Measurements from ENCODE around the gene SORBS1. TPM values are rescaled to one million over a fixed set of nuclear protein-coding genes. Genes with fewer than 3 reads are reported as not detected.

SORBS1 gene
- total RNA-seq, 2 experiments from 2014 or later, result 0.24 to 0.47 TPM

DNA sequence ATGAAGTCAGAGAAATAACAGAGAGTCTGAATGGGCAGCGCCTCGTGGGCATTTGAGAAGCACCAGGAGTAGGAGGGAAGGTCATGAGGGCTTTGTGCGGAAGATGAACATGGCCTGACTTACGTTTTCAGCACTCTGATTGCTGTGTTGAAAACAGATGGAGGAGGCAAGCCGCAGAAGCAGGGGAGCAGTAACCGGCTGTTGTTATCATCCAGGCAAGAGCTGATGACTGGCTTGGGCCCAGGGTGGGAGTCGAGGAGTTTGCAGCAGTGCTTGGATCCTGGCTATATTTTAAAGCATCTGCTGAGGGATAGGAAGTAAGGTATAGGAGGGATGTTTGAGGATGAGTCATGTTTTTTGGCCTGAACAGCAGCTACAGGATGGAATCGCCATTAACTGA, 257.6 kb downstream of the SORBS1 start:
- H3K4me1 Mint-ChIP-seq (ENCODE audit: low read depth), result peaks cover 2% of the 10 kb centered on the region
- H3K9me3 Mint-ChIP-seq (ENCODE audit: insufficient read depth), result no peaks in the 10 kb centered on the region
- POLR2A ChIA-PET, result no interaction called here
- no peak overlapping the region for H3K4me3 Mint-ChIP-seq
- DNase-seq (no peak), ATAC-seq (no peak)
- H3K27me3 Mint-ChIP-seq (ENCODE audit: low read depth), result peaks cover 5% of the 10 kb centered on the region
- H3K36me3 Mint-ChIP-seq (ENCODE audit: low read depth), result no peaks in the 10 kb centered on the region
- CTCF ChIA-PET, result no interaction called here
- H3K27ac Mint-ChIP-seq, result no peak overlapping the region

GRCh38 chr10:95300022-95300539, 261.1 kb downstream of the SORBS1 start:
- ATAC-seq, result no peak
- H3K4me3 Mint-ChIP-seq, result no peak overlapping the region
- no peaks in the 10 kb centered on the region for H3K27me3 Mint-ChIP-seq (ENCODE audit: low read depth)
- no peaks in the 10 kb centered on the region for H3K36me3 Mint-ChIP-seq (ENCODE audit: low read depth)
- CTCF ChIA-PET, result interaction anchor here (1.2 kb wide), 1 partner anchor 54 kb away, joined by 3 read pairs; no protein-coding TSS in a partner anchor
- peaks cover 10% of the 10 kb centered on the region for H3K4me1 Mint-ChIP-seq (ENCODE audit: low read depth)
- H3K27ac Mint-ChIP-seq, result no peak overlapping the region
- no peaks in the 10 kb centered on the region for H3K9me3 Mint-ChIP-seq (ENCODE audit: insufficient read depth)
- POLR2A ChIA-PET, result no interaction called here
- DNase-seq, result no peak

DNA sequence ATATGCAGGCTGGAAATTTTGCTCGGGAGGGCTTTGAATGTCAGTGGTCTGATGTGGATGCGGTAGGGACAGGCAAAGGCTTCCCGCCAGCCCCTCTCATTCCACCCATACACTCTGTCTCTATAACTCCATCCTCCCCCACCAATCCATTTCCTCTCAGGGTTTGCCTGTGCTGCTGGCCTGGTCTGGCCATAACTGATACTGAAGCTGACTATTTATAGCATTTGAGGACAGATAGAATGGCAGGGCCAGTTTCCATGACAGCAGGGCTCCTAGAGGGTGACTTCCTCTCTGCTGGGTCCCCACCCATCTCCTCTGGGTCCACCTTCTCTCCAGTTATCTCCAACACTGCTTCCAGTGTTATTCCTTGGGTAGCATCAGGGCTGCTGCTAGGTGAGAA, 263.8 kb downstream of the SORBS1 start:
- DNase-seq (no peak), ATAC-seq (no peak)
- POLR2A ChIA-PET, result no interaction called here
- H3K4me3 Mint-ChIP-seq, result no peak overlapping the region
- peaks cover 15% of the 10 kb centered on the region for H3K27me3 Mint-ChIP-seq (ENCODE audit: low read depth)
- no peaks in the 10 kb centered on the region for H3K9me3 Mint-ChIP-seq (ENCODE audit: insufficient read depth)
- H3K4me1 Mint-ChIP-seq (ENCODE audit: low read depth), result peaks cover 20% of the 10 kb centered on the region
- no peaks in the 10 kb centered on the region for H3K36me3 Mint-ChIP-seq (ENCODE audit: low read depth)
- no peak overlapping the region for H3K27ac Mint-ChIP-seq
- CTCF ChIA-PET, result no interaction called here

- ChIA-PET POLR2A (no interaction called here), CTCF (no interaction called here)
- Mint-ChIP-seq H3K4me3 (no peak overlapping the region), H3K27ac (no peak overlapping the region), H3K27me3 (ENCODE audit: low read depth) (peaks cover 18% of the 10 kb centered on the region), H3K36me3 (ENCODE audit: low read depth) (no peaks in the 10 kb centered on the region), H3K9me3 (ENCODE audit: insufficient read depth) (no peaks in the 10 kb centered on the region), H3K4me1 (ENCODE audit: low read depth) (peaks cover 22% of the 10 kb centered on the region)
- ATAC-seq, result no peak
- no peak for DNase-seq
These were observed 264.4 kb downstream of the SORBS1 start for GRCh38 chr10:95296764-95297163.

GRCh38 chr10:95295031-95295755, 266.0 kb downstream of the SORBS1 start:
- DNase-seq (peak; percentile 83), ATAC-seq (peak; percentile 85)
- Mint-ChIP-seq H3K27ac (peak overlapping the region; percentile 86), H3K4me1 (ENCODE audit: low read depth) (peaks cover 29% of the 10 kb centered on the region), H3K9me3 (ENCODE audit: insufficient read depth) (no peaks in the 10 kb centered on the region), H3K36me3 (ENCODE audit: low read depth) (no peaks in the 10 kb centered on the region), H3K4me3 (peak overlapping the region; percentile 69), H3K27me3 (ENCODE audit: low read depth) (peaks cover 26% of the 10 kb centered on the region)
- ChIA-PET CTCF (interaction anchor here (0.9 to 1.8 kb wide), 5 partner anchors 23 to 135 kb away, joined by 3 to 12 read pairs (median 3); no protein-coding TSS in a partner anchor), POLR2A (interaction anchor here (0.6 kb wide), 1 partner anchor 19 kb away, joined by 3 read pairs; no protein-coding TSS in a partner anchor)

DNA sequence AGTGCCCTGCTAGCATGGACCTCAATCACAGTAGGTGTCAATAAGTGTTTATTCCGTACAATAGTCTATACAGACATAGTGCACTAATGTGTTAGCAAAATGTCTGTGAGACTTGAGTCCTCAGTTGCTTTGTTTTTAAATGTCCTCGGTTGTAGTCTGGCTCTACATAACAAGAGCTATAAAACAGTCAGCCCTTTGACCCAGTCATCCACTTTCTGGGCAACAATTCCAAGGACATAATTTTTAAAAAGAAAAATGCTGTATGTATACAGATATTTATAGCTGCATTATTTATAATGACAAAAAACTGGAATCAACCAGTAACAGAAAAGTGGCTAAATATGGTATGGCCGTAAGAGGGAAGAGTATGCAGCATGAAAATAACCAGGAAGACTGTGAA, 267.5 kb downstream of the SORBS1 start:
- peaks cover 33% of the 10 kb centered on the region for H3K4me1 Mint-ChIP-seq (ENCODE audit: low read depth)
- H3K9me3 Mint-ChIP-seq (ENCODE audit: insufficient read depth), result no peaks in the 10 kb centered on the region
- ATAC-seq (no peak), DNase-seq (no peak)
- H3K36me3 Mint-ChIP-seq (ENCODE audit: low read depth), result no peaks in the 10 kb centered on the region
- no peak overlapping the region for H3K27ac Mint-ChIP-seq
- no peak overlapping the region for H3K4me3 Mint-ChIP-seq
- H3K27me3 Mint-ChIP-seq (ENCODE audit: low read depth), result peaks cover 39% of the 10 kb centered on the region
- CTCF ChIA-PET, result interaction anchor here (1.0 kb wide), 1 partner anchor 69 kb away, joined by 4 read pairs; no protein-coding TSS in a partner anchor
- POLR2A ChIA-PET, result no interaction called here

DNA sequence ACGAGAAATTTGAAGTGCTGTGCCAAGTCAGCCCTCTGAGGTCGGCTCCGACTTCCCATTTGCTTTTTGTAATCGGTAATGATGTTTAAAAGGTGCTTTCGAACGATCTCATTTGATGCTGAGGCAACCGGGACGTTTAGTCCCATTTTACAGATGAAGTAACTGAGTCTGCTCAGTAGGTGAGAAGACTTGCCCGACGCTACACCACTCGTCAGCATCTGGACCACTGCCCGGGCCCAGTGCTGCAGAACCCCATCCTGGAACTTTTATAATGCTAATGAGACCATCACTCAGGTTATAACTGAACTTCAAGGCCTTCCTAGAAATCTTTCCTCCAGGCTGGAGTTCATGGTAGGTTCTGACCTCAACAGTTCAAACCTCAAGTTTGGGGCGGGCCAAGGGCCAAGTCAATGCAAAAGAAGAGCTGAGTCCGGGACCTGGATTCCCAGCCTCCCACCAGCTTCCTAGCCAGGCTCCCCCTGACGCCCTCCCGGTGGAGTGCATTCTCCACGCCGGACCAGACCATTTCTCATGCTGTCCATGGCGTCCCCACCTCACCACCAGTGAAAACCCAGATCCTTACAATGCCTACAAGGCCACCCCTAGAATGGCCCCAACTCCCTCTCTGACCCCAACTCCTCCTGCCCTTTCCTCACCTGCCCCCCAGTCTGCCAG, 269.7 kb downstream of the SORBS1 start:
- Mint-ChIP-seq H3K4me3 (peak overlapping the region; percentile 57), H3K36me3 (ENCODE audit: low read depth) (no peaks in the 10 kb centered on the region), H3K27me3 (ENCODE audit: low read depth) (peaks cover 55% of the 10 kb centered on the region), H3K27ac (no peak overlapping the region), H3K4me1 (ENCODE audit: low read depth) (peaks cover 33% of the 10 kb centered on the region), H3K9me3 (ENCODE audit: insufficient read depth) (no peaks in the 10 kb centered on the region)
- DNase-seq (no peak), ATAC-seq (no peak)
- ChIA-PET CTCF (interaction anchor here (1.4 kb wide), 1 partner anchor 48 kb away, joined by 4 read pairs; no protein-coding TSS in a partner anchor), POLR2A (no interaction called here)

DNA sequence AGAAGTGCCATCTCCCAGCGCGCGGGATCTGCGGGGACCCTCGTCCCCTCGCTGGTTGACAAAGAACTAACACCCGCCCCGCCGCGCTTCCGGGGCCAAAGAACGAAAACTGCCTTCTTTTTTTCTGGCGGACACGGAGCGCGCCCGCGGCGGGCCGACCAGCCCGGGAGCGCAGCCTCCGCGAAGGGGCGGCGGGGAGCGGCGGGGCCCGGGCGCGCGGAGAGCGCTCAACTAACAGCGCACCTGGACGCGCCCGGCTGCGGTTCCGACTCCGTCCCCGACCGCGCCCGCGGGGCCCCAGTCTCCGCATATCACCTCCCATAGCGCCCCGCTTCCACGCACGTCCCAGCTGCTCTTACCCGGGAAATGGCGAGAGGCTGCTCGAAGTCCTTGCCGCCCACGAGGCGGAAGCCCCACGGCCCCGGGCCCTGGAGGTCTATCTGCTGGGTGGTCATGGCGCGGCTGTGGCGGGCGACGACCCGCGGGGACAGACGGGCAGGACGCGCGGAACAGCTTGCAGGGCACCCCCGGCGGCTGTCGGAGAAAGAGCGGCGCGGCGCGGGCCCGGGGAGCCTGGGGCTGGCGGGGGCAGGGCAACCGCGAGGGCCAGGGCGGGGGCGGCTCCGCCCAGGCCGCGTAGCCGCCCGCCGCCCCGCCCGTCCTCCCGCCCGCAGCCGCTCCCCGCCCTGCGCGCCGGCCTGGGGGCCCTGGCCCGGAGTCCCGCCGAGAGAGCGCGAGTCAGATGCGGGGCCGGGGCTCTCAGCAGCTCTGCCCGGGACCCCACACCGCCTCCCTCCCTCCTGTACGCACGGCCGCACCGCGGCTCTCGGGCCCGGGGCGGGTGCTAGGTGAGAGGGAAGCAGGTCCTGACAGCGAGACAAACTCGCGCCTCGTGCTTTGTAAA, 270.5 kb downstream of the SORBS1 start, which contains the start of gene PDLIM1:
TSS of gene PDLIM1 (minus strand) at position 543 of the 904 bp plus-strand sequence. CDS start at position 455, 88 bp downstream.
- Mint-ChIP-seq H3K27me3 (ENCODE audit: low read depth) (peaks cover 55% of the 10 kb centered on the region), H3K36me3 (ENCODE audit: low read depth) (no peaks in the 10 kb centered on the region), H3K4me1 (ENCODE audit: low read depth) (peaks cover 29% of the 10 kb centered on the region), H3K4me3 (peak within 1 kb of the TSS; percentile 73), H3K27ac (no peak within 1 kb of the TSS), H3K9me3 (ENCODE audit: insufficient read depth) (no peaks in the 10 kb centered on the region)
- POLR2A ChIA-PET, result no interaction called here
- CTCF ChIA-PET, result interaction anchor here (1.4 kb wide), 1 partner anchor 48 kb away, joined by 4 read pairs; no protein-coding TSS in a partner anchor
- ATAC-seq (peak; percentile 70), DNase-seq (peak; percentile 58)

GRCh38 chr10:95289921-95290421, 271.2 kb downstream of the SORBS1 start:
- Mint-ChIP-seq H3K4me3 (peak overlapping the region; percentile 73), H3K9me3 (ENCODE audit: insufficient read depth) (no peaks in the 10 kb centered on the region), H3K27ac (no peak overlapping the region), H3K27me3 (ENCODE audit: low read depth) (peaks cover 58% of the 10 kb centered on the region), H3K36me3 (ENCODE audit: low read depth) (no peaks in the 10 kb centered on the region), H3K4me1 (ENCODE audit: low read depth) (peaks cover 22% of the 10 kb centered on the region)
- CTCF ChIA-PET, result interaction anchor here (1.4 kb wide), 1 partner anchor 47 kb away, joined by 4 read pairs; no protein-coding TSS in a partner anchor
- no peak for DNase-seq
- no peak for ATAC-seq
- POLR2A ChIA-PET, result no interaction called here

- Mint-ChIP-seq H3K36me3 (ENCODE audit: low read depth) (no peaks in the 10 kb centered on the region), H3K4me3 (peak overlapping the region; percentile 73), H3K27ac (no peak overlapping the region), H3K9me3 (ENCODE audit: insufficient read depth) (no peaks in the 10 kb centered on the region), H3K4me1 (ENCODE audit: low read depth) (peaks cover 15% of the 10 kb centered on the region), H3K27me3 (ENCODE audit: low read depth) (peaks cover 60% of the 10 kb centered on the region)
- POLR2A ChIA-PET, result no interaction called here
- no peak for DNase-seq
- ATAC-seq, result no peak
- CTCF ChIA-PET, result interaction anchor here (1.6 kb wide), 1 partner anchor 73 kb away, joined by 3 read pairs; no protein-coding TSS in a partner anchor
These were observed 271.9 kb downstream of the SORBS1 start for GRCh38 chr10:95289003-95289920.
